Measurements from ENCODE around the gene AGAP2. TPM values are rescaled to one million over a fixed set of nuclear protein-coding genes. Genes with fewer than 3 reads are reported as not detected.

Gene AGAP2
- total RNA-seq, 2 experiments from 2014 or later = 68.6 to 72.5 TPM

Small RNAs within 50 kb of the gene (microRNA-seq; reads per million reads assigned to microRNA genes)
- not detected for gene MIR6759

Other genes starting within 250 kb of the AGAP2 start
- gene DDIT3, start 218.2 kb downstream of the AGAP2 start, total RNA-seq = 10 to 100 TPM; 14.9 to 15.0 TPM
- gene MBD6, start 215.9 kb downstream of the AGAP2 start, total RNA-seq = 10 to 100 TPM; 68.4 to 71.4 TPM
- 10 to 100 TPM; 89.3 to 96.5 TPM for gene DCTN2, start 191.6 kb downstream of the AGAP2 start, total RNA-seq
- gene KIF5A, start 188.7 kb downstream of the AGAP2 start, total RNA-seq = 1 to 10 TPM in 1 of 2 experiments, under 1 TPM in 1; 0.99 to 1.4 TPM
- gene PIP4K2C, start 147.6 kb downstream of the AGAP2 start, total RNA-seq = 10 to 100 TPM; 16.8 to 17.9 TPM
- 10 to 100 TPM; 15.4 to 17.8 TPM for gene DTX3, start 133.9 kb downstream of the AGAP2 start, total RNA-seq
- under 1 TPM; 0.37 TPM for gene ARHGEF25, start 127.3 kb downstream of the AGAP2 start, total RNA-seq
- gene B4GALNT1, start 105.5 kb downstream of the AGAP2 start, total RNA-seq = under 1 TPM; 0.84 to 0.99 TPM
- 100 to 1,000 TPM; 100 to 107 TPM for gene OS9, start 44.6 kb downstream of the AGAP2 start, total RNA-seq
- gene TSPAN31, start 6.3 kb upstream of the AGAP2 start, total RNA-seq = 10 to 100 TPM; 12.9 to 13.3 TPM
- 100 to 1,000 TPM; 132 to 146 TPM for gene CDK4, start 13.6 kb upstream of the AGAP2 start, total RNA-seq
- 10 to 100 TPM; 23.6 to 24.4 TPM for gene MARCHF9, start 16.4 kb upstream of the AGAP2 start, total RNA-seq
- gene CYP27B1, start 28.3 kb upstream of the AGAP2 start, total RNA-seq = 1 to 10 TPM; 2.3 to 2.6 TPM
- gene METTL1, start 33.4 kb upstream of the AGAP2 start, total RNA-seq = 10 to 100 TPM; 26.3 to 28.8 TPM
- gene EEF1AKMT3, start 33.9 kb upstream of the AGAP2 start, total RNA-seq = 1 to 10 TPM; 3.1 to 3.2 TPM
- gene TSFM, start 44.0 kb upstream of the AGAP2 start, total RNA-seq = 10 to 100 TPM; 35.0 to 35.8 TPM
- gene AVIL, start 80.0 kb upstream of the AGAP2 start, total RNA-seq = 1 to 10 TPM; 2.3 to 2.5 TPM
- gene CTDSP2, start 108.0 kb upstream of the AGAP2 start, total RNA-seq = 100 to 1,000 TPM; 100 to 114 TPM
- 10 to 100 TPM; 19.3 to 21.3 TPM for gene ATP23, start 202.8 kb upstream of the AGAP2 start, total RNA-seq

All from activated CD8-positive, alpha-beta T cell treated with anti-CD3 and anti-CD28 coated beads, Interleukin-2, amount 10 ng/mL, durations not matched to agents 7 days and 5 days (primary cell).